GM12874 (cell line): Measurements from ENCODE around the gene SLC2A4RG.

ENCODE experiments used
- TF ChIP-seq, protein P1 (sequence below): IDR thresholded peaks from 2 replicates; pipeline ENCODE4 v1.5.1; 2011; ENCODE audit warnings: low read depth, mild to moderate bottlenecking, control low read depth, low read length, moderate library complexity; ENCODE audit not compliant: insufficient read depth

The SLC2A4RG gene, protein sequence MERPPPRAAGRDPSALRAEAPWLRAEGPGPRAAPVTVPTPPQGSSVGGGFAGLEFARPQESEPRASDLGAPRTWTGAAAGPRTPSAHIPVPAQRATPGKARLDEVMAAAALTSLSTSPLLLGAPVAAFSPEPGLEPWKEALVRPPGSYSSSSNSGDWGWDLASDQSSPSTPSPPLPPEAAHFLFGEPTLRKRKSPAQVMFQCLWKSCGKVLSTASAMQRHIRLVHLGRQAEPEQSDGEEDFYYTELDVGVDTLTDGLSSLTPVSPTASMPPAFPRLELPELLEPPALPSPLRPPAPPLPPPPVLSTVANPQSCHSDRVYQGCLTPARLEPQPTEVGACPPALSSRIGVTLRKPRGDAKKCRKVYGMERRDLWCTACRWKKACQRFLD

GRCh38 chr20:63739130-63740069 lies at the start of gene SLC2A4RG:
SLC2A4RG (plus strand) TSS chr20:63739776; CDS start chr20:63739913, 137 bp downstream.
- TF ChIP-seq, protein P1, sequence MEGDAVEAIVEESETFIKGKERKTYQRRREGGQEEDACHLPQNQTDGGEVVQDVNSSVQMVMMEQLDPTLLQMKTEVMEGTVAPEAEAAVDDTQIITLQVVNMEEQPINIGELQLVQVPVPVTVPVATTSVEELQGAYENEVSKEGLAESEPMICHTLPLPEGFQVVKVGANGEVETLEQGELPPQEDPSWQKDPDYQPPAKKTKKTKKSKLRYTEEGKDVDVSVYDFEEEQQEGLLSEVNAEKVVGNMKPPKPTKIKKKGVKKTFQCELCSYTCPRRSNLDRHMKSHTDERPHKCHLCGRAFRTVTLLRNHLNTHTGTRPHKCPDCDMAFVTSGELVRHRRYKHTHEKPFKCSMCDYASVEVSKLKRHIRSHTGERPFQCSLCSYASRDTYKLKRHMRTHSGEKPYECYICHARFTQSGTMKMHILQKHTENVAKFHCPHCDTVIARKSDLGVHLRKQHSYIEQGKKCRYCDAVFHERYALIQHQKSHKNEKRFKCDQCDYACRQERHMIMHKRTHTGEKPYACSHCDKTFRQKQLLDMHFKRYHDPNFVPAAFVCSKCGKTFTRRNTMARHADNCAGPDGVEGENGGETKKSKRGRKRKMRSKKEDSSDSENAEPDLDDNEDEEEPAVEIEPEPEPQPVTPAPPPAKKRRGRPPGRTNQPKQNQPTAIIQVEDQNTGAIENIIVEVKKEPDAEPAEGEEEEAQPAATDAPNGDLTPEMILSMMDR = no peak

GRCh38 chr20:63690003-63690897 lies 49.3 kb upstream of the SLC2A4RG start:
- TF ChIP-seq, protein P1 = no peak

DNA sequence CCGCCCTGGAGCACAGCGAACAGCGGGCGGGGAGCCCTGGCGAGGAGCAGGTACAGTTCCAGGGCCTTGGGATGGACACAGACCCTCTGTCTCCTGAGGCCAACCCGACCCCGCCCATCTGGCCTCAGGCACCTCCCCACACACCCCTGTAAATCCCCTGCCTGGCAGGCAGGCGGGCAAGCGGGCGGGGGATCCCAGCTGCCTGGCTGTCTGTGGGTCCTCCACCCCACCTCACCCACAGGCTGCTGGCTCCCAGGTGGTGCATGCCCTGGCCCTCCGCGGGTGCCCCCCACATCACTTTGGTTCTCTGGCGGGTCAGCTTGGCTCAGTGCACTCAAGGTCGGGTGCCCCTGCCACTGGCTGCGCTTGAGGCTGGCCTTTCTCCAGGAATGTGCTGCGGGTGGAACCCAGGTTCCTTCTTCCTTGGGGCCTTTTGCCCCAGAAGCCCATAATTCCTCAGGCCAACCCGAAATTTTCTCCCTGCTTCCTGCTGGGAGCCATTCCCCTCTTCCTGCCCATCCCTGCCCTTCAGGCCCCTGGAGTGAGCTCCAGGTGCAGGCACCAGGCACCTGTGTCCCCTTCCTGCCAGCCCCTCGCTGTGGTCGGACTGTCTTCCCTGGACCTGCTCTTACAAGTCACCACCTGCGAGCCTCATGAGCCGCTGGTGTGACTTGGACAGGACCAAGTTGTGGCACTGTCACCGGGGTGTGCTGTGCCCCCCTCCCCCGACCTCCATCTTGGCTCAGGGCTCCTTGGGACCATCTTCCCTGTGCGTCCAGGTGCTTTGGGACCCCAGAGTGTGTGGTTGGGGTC lies 48.5 kb upstream of the SLC2A4RG start:
- TF ChIP-seq, protein P1 = no peak

GRCh38 chr20:63691711-63692435 lies 47.7 kb upstream of the SLC2A4RG start:
- TF ChIP-seq, protein P1 = no peak

GRCh38 chr20:63692436-63693082 lies 47.0 kb upstream of the SLC2A4RG start:
- TF ChIP-seq, protein P1 = no peak
